GM19193 (cell line): Measurements from ENCODE around the gene AKR1C3.

ENCODE experiments used
- POLR2A ChIP-seq: IDR thresholded peaks from 4 replicates; pipeline ENCODE4 v1.6.1; 2011; ENCODE audit not compliant: insufficient read depth, insufficient read length; ENCODE audit errors: extremely low read depth

The AKR1C3 gene

GRCh38 chr10:5094265-5095205 is at the start of gene AKR1C3:
Gene AKR1C3 (plus strand): TSS chr10:5094414. CDS start chr10:5094445, 31 bp downstream.
- no peak for TF ChIP-seq POLR2A

- no peak for TF ChIP-seq POLR2A
These were observed 49.1 kb upstream of the AKR1C3 start for GRCh38 chr10:5045095-5045494.

- TF ChIP-seq POLR2A = no peak
These were observed 47.8 kb upstream of the AKR1C3 start for GRCh38 chr10:5046410-5046809.

DNA sequence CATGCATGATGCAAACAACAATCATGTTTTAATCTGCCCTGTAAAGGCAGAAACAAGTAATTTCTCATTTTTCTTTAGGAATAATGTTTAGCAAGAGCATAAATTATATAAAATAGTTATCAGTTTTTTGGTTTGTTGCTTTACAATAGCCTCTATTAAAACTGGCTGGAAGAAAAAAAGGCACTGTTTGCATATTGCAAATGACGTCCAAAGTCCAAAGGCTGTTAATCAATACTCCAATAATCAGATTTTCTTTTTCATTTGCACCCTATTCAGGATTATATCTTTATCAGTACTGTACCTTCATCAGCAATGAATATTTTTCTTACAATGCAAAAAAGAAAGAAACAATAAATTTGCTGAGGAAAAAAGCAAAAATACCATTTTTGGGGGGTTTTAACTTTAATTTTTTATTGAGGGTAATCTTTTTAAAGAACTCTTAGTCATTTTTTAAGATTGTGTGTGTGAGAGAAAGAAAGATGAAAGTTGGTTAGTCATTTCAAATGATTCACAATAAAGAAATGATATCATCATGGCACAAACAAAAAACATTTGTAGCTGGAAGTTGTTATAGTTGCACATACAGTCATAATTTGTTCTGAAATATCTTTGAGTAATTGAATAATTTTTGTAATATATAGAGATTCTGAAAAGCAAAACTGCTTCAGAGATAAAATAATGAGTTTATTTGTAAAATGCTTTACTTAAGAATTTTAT is 46.1 kb upstream of the AKR1C3 start:
- no peak for TF ChIP-seq POLR2A

GRCh38 chr10:5064656-5065055 is 29.6 kb upstream of the AKR1C3 start:
- TF ChIP-seq POLR2A = no peak

DNA sequence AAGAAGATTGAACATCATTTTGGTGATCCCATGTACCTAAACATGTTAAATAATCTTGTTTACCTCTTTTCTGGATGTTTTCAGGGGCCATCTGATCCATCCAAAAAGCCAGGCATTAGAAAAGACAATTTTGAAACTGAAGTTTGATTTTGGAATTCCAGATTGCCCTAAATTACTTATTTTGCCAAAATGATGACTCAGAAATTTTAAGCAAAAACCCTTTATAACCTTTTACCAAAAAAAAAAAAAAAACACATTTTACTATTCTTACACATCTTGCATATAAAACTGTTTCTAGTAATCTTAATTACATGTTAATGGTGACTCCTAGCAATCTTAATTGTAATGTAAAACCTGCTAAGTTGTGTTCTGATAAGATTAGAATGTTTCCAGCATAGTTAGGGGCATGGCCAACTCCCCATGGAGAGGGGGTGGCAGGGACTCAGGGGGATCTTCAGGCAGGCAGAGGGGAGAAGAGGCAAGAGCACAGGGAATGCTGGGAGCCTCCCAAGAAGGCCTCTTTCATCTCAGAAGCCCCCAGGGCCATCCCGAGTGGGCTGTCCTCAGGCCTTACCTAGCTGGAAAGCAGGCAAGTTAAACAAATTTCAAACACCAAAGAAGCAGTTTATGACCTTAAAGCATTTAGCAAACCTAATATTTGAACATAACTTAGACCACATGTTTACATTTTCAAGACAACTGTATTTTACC is 25.8 kb upstream of the AKR1C3 start:
- TF ChIP-seq POLR2A = no peak

GRCh38 chr10:5070648-5071410 is 23.4 kb upstream of the AKR1C3 start:
- TF ChIP-seq POLR2A = no peak

- no peak for TF ChIP-seq POLR2A
These were observed 22.6 kb upstream of the AKR1C3 start for GRCh38 chr10:5071411-5072198.

DNA sequence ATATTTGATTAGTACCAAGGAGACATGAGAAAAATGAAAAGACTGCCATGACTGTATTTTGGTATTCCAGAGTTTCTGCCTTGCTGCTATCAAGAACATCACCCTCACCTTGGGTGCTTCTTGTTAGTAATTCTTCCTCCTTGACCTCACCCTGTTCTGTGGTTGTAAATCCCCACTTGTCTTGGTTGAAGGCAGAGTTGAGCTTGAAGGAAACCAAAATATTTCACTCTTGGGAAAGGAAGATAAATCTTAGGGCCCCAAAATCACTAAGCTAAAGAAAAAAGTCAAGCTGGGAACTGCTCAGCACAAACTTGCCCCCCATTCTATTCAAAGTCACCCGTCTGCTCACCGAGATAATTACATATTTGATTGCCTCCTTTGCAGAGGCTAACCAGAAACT is 20.6 kb upstream of the AKR1C3 start:
- no peak for TF ChIP-seq POLR2A

DNA sequence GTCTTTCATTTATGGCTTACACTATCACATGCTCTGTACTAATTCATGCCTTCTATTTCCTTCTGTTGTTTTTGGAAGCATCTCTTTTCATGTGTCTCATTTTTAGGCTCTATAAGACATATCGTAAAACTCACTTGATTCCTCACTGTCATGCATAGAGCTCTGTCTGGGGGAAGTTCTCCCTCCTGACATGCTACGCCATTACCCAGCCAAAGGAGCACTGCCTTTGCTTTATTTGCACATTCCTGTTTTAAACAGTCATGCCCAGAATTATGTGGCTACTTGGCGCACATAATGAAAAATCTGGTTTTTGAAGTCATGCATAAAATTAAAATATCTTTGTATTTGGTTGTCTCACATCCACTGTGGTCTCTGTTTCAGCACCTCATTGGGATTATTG is 17.6 kb upstream of the AKR1C3 start:
- no peak for TF ChIP-seq POLR2A

- TF ChIP-seq POLR2A = no peak
These were observed 15.6 kb upstream of the AKR1C3 start for GRCh38 chr10:5078547-5079180.

DNA sequence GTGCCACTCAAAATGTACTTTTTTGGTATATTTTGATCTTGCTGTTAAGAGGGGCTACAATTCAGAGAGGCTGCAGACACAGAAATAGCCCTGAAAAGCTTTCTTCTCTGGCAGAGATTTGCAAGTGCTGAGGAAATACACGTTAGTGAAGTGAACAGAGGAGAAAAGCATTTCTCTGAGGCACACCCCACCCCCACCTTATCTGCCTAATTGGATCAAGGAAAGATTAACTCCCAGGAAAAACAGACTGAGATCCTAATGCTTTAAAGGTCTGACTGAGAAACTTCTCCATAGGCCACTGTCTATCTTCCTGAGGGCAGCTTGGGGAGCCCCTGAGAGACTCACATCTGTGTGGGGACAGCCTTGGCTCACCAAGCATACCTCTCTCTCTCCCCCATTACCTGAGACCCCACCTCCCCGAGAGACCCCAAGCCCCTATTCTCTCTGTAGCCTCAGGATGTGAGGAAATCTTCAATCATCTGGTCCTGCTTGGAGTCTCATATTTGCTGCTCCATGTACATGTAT is 14.8 kb upstream of the AKR1C3 start:
- TF ChIP-seq POLR2A = no peak

GRCh38 chr10:5079836-5080235 is 14.4 kb upstream of the AKR1C3 start:
- TF ChIP-seq POLR2A = no peak
